GM18507 (cell line): ENCODE results near the gene SRPK3.

Experiments used
- DNase-seq: peaks from one replicate; pipeline ENCODE4 v3.0.0; 2011; ENCODE audit warnings: low read depth; ENCODE audit not compliant: insufficient read length; ENCODE audit errors: extremely low spot score
- FAIRE-seq: peaks from 2 replicates; lab custom pipeline; 2011; peaks lifted over from hg19 to GRCh38; lab: Jason Lieb, UNC

The SRPK3 gene

DNA sequence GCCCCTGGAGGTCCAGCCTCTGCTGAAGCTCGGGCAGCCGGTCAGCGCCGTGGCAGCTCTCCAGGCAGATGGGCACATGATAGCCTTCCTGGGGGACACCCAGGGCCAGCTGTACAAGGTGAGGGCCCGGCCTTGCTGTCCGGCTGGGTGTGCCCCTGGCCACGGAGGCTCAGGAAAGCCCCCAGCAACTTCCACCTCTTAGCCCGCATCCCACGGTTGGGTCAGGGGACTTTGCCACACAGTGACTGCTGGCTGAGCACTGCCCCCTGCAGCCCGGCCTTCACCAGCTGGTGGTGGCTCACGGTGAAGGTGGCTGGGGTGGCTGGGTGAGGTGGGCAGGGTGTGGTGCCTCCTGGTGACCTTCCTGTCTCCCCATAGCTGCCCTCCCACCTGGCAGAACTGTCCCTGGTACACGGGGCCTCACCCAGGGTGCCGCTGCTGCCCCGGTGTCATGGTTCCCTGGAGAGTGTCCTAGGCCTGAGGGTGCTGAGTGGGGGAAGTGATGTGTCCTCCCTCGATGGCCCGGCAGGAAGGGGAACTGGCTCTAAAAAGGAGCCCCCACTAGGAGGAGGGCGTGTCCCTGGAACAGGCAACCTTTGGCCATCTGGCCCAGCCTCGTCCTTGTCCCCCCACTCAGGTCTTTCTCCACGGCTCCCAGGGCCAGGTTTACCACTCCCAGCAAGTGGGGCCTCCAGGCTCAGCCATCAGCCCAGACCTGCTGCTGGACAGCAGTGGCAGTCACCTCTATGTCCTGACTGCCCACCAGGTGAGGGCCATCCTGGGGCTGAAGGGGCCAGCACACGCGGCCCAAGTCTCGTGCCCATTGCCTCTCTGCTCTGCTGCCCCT lies 12.3 kb upstream of the SRPK3 start:
- DNase-seq (no peak), FAIRE-seq (no peak)

DNA sequence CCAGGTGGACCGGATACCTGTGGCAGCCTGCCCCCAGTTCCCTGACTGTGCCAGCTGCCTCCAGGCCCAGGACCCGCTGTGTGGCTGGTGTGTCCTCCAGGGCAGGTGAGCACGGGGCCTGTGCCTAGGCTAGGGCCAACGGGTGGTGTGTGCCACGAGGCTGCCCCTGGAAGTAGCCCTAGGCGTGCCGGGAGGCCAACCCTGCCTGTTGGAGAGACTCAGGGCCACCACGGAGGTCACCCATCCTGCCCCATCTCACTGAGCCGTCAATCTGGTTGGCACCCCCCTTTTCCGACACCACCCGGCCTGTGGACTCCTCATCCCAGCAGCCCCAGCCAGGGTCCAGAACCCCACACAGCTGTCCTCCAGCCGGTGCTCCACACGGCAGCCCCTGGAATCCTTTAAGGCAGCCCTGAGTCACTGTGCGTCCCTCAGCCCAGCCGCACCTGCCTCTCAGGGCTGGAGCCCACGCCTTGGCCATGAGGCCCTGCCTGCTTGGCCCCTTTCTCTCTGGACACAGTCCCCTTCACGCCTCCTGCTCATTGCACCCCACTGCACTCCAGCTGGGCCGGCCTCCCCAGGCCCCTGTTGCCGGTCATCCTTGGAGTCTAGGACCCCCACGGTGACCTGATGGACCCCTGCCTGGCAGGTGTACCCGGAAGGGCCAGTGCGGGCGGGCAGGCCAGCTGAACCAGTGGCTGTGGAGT lies 11.5 kb upstream of the SRPK3 start:
- FAIRE-seq (no peak), DNase-seq (no peak)

DNA sequence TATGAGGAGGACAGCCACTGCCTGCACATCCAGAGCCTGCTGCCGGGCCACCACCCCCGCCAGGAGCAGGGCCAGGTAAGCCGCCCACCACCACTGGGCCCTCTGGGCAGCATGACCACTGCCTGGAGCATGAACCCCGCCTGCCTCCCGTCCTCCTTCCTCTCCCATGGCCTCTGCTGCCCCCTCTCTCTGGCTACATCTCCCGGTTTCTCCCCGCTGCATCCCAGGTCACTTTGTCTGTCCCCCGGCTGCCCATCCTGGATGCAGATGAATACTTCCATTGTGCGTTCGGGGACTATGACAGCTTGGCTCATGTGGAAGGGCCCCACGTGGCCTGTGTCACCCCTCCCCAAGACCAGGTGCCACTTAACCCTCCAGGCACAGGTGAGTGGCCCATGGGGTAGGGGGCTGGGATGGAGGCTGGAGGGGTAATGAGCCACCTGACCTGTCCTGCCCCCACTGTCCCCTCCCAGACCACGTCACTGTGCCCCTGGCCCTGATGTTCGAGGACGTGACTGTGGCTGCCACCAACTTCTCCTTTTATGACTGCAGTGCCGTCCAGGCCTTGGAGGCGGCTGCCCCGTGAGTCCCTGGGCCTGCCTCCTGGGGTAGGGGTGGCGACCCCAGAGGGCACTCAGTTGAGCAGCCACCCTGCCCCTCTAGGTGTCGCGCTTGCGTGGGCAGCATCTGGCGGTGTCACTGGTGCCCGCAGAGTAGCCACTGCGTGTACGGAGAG lies 10.8 kb upstream of the SRPK3 start:
- FAIRE-seq, result no peak
- DNase-seq, result no peak

DNA sequence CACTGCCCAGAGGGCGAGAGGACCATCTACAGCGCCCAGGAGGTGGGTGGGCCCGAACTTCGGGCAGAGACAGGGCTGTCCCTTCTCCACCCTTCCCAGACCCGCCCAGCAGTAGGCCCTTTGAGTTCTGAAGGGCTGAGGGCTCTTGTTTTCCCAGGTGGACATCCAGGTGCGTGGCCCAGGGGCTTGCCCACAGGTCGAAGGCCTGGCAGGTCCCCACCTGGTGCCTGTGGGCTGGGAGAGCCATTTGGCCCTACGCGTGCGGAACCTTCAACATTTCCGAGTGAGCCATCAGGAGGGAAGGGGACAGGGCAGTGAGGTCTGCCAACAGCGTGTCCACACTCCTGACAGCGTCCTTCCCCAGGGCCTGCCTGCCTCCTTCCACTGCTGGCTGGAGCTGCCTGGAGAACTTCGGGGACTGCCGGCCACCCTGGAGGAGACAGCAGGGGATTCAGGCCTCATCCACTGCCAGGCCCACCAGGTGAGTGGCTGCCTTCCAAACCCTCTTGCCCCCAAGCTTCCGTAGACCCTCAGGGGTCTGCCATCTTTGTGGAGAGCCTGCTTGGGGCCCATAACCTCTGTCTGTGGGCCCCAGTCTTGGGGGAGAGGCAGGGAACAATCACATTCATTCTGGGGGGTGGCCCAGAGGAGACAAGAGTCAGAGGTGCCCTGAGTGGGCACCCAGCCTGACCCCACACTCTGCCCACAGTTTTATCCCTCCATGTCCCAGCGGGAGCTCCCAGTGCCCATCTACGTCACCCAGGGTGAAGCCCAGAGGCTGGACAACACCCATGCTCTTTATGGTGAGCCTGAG lies 10.0 kb upstream of the SRPK3 start:
- no peak for DNase-seq
- no peak for FAIRE-seq

DNA sequence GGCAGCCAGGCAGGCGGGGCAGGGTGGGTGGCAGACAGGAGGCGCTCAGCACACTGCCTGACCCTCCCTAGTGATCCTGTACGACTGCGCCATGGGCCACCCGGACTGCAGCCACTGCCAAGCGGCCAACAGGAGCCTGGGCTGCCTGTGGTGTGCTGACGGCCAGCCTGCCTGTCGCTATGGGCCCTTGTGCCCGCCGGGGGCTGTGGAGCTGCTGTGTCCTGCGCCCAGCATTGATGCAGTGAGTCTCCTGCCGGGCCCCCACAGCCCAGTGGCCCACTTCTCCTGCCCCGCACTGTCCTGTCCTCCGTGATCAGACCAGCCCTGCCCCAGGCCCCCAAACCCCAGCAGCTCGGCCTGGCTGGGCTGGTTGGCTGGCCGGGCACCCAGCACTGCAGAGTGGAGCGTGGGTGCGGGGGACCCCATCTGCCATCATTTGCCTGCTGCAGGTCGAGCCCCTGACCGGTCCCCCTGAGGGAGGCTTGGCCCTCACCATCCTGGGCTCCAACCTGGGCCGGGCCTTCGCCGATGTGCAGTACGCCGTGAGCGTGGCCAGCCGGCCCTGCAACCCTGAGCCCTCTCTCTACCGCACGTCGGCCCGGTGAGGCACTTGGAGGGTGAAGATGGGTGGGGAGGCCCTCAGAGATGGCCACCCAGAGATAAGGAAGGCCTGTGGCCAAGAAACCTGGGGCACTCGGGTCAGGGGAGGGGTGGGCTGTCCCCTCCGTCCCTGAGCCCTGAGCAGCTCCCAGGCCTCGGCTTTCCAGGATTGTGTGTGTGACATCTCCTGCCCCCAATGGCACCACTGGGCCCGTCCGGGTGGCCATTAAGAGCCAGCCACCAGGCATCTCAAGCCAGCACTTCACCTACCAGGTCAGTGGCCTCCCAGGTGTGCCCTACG lies 9.2 kb upstream of the SRPK3 start:
- DNase-seq, result no peak
- FAIRE-seq, result no peak

DNA sequence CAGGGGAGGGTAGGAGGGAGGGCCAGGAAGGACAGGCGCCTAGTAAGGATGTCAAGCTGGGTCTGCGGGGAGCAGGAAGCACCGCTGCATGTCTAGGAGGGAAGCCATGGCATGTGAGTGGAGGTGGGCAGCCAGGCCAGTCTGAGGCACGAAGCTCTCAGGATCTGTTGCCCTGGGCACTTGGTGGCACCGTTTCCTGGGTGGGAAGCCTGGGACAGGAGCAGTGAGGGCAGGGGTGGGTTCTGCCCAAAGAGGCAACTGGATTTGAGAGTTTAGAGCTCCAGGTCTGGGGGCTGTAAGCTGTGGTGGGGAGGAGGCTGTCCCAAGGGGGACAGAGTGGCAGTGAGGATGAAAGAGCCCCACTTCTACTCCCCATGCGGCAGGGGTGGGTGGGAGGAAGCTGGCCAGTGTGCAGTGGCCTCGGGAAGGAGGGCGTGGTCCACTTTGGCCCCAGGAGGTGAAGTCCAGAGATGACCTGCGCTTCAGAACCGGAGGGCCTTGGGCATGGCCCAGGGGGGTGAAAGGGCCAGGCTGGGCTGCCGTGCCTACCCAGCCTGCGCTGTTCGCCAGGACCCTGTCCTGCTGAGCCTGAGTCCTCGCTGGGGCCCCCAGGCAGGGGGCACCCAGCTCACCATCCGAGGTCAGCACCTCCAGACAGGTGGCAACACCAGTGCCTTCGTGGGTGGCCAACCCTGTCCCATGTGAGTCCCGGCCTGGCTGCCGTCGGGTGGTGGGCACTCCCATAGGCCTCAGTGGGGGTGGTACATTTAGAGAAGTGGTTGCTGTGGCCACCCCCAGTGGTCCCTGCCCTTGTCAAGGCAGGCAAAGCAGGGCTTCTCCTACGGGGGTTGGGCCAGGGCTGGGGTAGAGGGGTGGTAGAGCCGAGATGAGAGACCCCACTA lies 8.3 kb upstream of the SRPK3 start:
- DNase-seq (no peak), FAIRE-seq (no peak)

DNA sequence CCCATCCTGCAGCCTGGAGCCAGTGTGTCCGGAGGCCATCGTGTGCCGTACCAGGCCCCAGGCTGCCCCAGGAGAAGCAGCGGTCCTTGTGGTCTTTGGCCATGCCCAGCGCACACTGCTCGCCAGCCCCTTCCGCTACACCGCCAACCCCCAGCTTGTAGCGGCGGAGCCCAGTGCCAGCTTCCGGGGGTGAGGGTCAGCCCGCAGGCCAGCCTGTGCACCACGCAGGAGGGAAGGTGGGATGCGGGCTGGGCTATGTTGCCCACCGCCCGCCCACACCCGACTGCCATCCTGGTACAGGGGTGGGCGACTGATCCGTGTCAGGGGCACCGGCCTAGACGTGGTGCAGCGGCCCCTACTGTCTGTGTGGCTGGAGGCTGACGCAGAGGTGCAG lies 7.6 kb upstream of the SRPK3 start:
- FAIRE-seq, result no peak
- DNase-seq, result no peak

DNA sequence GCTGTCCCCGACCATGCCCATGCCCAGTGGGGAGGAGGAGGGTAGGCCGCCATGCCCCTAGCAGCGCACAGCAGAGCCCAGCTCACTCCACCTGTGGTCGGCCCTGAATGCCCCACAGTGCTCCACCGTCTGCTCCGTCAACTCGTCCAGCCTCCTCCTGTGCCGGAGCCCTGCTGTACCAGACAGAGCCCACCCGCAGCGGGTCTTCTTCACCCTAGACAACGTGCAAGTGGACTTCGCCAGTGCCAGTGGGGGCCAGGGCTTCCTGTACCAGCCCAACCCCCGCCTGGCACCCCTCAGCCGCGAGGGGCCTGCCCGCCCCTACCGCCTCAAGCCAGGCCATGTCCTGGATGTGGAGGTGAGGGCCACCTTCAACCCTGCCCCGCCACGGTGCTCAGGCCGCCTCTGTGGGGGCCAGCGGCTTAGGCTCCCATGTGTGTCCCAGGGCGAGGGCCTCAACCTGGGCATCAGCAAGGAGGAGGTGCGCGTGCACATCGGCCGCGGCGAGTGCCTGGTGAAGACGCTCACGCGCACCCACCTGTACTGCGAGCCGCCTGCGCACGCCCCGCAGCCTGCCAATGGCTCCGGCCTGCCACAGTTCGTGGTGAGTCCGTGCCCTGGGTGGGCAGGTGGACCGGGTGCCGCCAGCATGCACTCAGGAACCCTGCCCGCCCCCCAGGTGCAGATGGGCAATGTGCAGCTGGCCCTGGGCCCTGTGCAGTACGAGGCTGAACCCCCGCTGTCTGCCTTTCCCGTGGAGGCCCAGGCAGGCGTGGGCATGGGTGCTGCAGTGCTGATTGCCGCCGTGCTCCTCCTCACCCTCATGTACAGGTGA lies 6.9 kb upstream of the SRPK3 start:
- DNase-seq (no peak), FAIRE-seq (no peak)

DNA sequence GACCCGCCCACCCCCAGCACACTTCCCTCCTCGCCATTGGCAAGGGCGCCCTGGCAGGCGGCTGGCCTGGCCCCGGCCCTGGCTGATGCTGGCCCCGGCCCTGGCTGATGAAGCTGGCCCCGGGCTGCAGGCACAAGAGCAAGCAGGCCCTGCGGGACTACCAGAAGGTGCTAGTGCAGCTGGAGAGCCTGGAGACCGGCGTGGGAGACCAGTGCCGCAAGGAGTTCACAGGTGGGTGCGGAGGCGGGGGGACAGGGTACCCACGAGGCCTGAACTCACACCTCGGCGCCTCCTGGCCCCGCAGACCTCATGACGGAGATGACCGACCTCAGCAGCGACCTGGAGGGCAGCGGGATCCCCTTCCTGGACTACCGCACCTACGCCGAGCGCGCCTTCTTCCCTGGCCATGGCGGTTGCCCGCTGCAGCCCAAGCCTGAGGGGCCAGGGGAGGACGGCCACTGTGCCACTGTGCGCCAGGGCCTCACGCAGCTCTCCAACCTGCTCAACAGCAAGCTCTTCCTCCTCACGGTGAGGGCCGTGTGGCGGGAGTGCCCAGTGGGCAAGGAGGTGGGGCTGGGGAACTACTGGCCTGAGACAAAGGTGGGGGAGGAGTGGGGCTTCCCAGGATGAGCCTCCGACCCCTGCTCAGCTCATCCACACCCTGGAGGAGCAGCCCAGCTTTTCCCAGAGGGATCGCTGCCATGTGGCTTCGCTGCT lies 6.1 kb upstream of the SRPK3 start:
- DNase-seq, result no peak
- FAIRE-seq, result no peak

DNA sequence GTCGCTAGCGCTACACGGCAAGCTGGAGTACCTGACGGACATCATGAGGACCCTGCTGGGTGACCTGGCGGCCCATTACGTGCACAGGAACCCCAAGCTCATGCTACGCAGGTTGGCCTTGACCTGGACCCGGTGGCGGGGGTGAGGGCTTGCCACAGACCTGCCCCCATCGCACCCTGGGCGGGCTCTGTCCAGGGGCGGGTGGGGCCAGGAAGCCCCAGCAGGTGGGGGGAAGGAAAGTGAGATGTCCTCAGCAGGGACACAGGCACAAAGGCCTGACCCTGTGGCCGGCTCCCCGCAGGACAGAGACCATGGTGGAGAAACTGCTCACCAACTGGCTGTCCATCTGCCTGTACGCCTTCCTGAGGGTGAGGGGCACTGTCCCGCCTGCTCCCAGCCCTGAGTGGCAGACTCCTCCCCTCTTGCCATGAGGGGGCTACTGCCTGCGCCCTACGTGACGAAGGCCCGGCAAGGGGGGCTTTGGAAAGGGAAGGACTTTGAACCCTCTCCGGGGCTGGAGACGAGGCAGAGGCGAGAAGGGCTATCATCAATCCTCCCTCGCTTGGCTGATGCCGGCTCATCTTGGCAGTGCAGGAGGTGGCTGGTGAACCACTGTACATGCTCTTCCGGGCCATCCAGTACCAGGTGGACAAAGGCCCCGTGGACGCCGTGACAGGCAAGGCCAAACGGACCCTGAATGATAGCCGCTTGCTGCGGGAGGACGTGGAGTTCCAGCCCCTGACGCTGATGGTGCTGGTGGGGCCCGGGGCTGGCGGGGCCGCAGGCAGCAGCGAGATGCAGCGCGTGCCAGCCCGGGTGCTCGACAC lies 5.3 kb upstream of the SRPK3 start:
- FAIRE-seq (no peak), DNase-seq (no peak)

DNA sequence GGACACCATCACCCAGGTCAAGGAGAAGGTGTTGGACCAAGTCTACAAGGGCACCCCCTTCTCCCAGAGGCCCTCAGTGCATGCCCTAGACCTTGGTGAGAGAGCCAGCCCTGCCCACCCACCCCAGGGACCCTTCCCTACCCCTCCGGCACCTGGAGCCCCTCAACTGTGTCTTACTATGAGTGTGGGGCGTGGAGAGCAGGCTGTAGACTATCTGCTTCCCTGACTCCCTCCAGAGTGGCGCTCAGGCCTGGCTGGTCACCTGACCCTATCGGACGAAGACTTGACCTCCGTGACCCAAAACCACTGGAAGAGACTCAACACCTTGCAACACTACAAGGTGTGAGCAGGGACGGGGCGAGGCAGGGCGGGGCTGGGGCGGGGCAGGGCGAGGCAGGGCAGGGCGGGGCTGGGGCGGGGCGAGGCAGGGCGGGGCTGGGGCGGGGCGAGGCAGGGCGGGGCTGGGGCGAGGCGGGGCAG lies 4.7 kb upstream of the SRPK3 start:
- FAIRE-seq, result no peak
- no peak for DNase-seq

DNA sequence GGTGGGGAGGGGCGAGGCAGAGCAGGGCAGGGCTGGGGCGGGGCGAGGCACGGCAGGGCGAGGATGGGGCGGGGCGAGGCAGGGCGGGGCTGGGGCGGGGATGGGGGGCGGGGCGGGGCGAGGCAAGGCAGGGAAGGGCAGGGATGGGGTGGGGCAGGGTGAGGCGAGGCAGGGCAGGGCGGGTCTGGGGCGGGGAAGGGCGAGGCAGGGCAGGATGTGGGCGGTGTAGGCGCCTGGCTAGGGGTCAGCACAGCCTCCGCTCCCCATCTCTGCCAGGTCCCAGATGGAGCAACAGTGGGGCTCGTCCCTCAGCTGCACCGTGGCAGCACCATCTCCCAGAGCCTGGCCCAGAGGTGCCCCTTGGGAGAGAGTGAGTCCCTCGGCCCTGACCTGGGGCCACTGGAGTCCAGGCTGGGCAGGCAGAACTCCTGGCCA lies 4.2 kb upstream of the SRPK3 start:
- no peak for DNase-seq
- FAIRE-seq, result no peak

DNA sequence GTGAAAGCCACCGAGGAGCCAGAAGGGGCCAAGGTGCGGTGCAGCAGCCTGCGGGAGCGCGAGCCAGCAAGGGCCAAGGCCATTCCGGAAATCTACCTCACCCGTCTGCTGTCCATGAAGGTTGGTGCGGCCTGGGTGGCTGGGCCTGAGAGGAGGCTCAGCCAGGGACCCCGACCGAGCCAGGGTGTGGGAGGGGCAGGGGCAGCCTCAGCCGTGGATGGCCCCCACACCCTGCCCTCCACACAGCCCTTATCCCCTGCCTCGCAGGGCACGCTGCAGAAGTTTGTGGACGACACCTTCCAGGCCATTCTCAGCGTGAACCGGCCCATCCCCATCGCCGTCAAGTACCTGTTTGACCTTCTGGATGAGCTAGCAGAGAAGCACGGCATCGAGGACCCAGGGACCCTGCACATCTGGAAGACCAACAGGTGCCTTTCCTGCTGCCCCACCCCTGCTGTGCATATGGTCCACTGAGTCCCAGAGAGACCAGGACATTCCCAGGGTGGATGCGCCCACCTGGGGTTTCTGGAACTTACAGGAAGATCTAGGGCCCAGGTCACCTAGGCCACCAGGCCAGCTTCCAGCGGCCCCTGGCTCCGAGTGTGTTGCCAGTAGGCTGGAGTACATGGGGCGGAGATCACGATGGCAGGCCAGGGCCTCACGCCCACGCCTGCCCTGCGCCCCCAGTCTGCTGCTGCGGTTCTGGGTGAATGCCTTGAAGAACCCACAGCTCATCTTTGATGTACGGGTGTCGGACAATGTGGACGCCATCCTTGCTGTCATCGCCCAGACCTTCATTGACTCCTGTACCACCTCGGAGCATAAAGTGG lies 3.4 kb upstream of the SRPK3 start:
- FAIRE-seq, result no peak
- no peak for DNase-seq

DNA sequence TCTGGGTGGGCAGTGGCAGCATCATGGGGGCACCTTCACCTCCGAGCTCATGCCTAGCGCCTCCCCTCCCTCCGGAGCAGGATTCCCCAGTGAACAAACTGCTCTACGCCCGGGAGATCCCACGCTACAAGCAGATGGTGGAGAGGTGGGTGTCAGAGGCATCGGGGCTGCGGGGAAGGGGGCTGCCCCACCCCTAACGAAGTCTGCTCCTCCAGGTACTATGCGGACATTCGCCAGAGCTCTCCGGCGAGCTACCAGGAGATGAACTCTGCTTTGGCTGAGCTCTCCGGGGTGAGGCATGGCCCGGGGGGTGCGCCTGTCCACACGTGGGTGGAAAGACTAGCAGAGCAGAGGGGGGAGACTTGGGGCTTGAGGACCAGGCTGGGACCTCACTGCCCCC lies 2.7 kb upstream of the SRPK3 start:
- DNase-seq (no peak), FAIRE-seq (no peak)
